ENCODE results near the gene DEXI.

Gene DEXI

GRCh38 chr16:10942352-10943063, at the start of gene DEXI:
Gene DEXI (minus strand): TSS chr16:10942468. CDS start chr16:10942005, 463 bp downstream.
- no peaks in the 10 kb centered on the region for H3K27me3 ChIP-seq (ENCODE audit: control insufficient read depth in 2 of 2, insufficient read depth in 2 of 2, low read length in 2 of 2)
- peak within 1 kb of the TSS; percentile 66 to 69 for H3K9ac ChIP-seq (ENCODE audit: low read depth in 1 of 2, low read length in 2 of 2)
- H3K36me3 ChIP-seq (ENCODE audit: control insufficient read depth in 2 of 2, insufficient read depth in 2 of 2, low read length in 2 of 2), result no peaks in the 10 kb centered on the region
- H3K4me3 ChIP-seq (ENCODE audit: low read length in 2 of 2), result peak within 1 kb of the TSS; percentile 71 to 83
- peaks cover 54% of the 10 kb centered on the region in 2 donors for H3K4me1 ChIP-seq (ENCODE audit: control insufficient read depth in 2 of 2, insufficient read depth in 2 of 2, low read length in 2 of 2)
- peak within 1 kb of the TSS; percentile 30 to 60 for H3K27ac ChIP-seq (ENCODE audit: low read depth in 2 of 2, low read length in 2 of 2)
- H3K9me3 ChIP-seq (ENCODE audit: control insufficient read depth in 2 of 2, low read length in 2 of 2), result no peaks in the 10 kb centered on the region

- Histone ChIP-seq H3K9ac (ENCODE audit: low read depth in 1 of 2, low read length in 2 of 2) (no peak overlapping the region), H3K36me3 (ENCODE audit: control insufficient read depth in 2 of 2, insufficient read depth in 2 of 2, low read length in 2 of 2) (peaks cover 18 to 20% of the 10 kb centered on the region in 2 donors), H3K27me3 (ENCODE audit: control insufficient read depth in 2 of 2, insufficient read depth in 2 of 2, low read length in 2 of 2) (no peaks in the 10 kb centered on the region), H3K9me3 (ENCODE audit: control insufficient read depth in 2 of 2, low read length in 2 of 2) (no peaks in the 10 kb centered on the region), H3K27ac (ENCODE audit: low read depth in 2 of 2, low read length in 2 of 2) (no peak overlapping the region), H3K4me1 (ENCODE audit: control insufficient read depth in 2 of 2, insufficient read depth in 2 of 2, low read length in 2 of 2) (no peaks in the 10 kb centered on the region), H3K4me3 (ENCODE audit: low read length in 2 of 2) (no peak overlapping the region)
These were observed 48.1 kb upstream of the DEXI start for GRCh38 chr16:10990378-10990777.

GRCh38 chr16:10989559-10989958, 47.3 kb upstream of the DEXI start:
- peaks cover 14 to 21% of the 10 kb centered on the region in 2 donors for H3K36me3 ChIP-seq (ENCODE audit: control insufficient read depth in 2 of 2, insufficient read depth in 2 of 2, low read length in 2 of 2)
- no peaks in the 10 kb centered on the region for H3K9me3 ChIP-seq (ENCODE audit: control insufficient read depth in 2 of 2, low read length in 2 of 2)
- no peaks in the 10 kb centered on the region for H3K27me3 ChIP-seq (ENCODE audit: control insufficient read depth in 2 of 2, insufficient read depth in 2 of 2, low read length in 2 of 2)
- no peak overlapping the region for H3K9ac ChIP-seq (ENCODE audit: low read depth in 1 of 2, low read length in 2 of 2)
- H3K4me3 ChIP-seq (ENCODE audit: low read length in 2 of 2), result no peak overlapping the region
- H3K27ac ChIP-seq (ENCODE audit: low read depth in 2 of 2, low read length in 2 of 2), result no peak overlapping the region
- no peaks in the 10 kb centered on the region for H3K4me1 ChIP-seq (ENCODE audit: control insufficient read depth in 2 of 2, insufficient read depth in 2 of 2, low read length in 2 of 2)

DNA sequence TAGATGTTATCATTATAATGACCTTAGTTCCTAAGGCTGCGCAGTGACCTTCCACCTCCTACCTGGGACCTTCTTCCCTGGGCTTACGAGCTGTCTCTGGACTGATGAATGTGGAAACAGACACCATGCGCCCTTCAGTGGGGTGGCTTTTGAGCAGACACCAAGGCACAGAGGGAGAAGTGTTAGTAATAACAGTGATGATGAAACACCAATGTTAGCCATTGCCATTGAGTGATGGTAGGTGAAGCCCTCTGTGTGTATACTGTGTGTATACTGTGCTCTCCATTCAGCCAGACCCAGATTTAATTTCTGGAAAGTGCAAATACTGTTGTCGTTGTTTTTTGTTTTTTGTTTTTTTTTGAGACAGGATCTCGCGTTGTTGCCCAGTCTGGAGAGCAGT, 46.6 kb upstream of the DEXI start:
- H3K4me1 ChIP-seq (ENCODE audit: control insufficient read depth in 2 of 2, insufficient read depth in 2 of 2, low read length in 2 of 2), result no peaks in the 10 kb centered on the region
- no peak overlapping the region for H3K4me3 ChIP-seq (ENCODE audit: low read length in 2 of 2)
- H3K36me3 ChIP-seq (ENCODE audit: control insufficient read depth in 2 of 2, insufficient read depth in 2 of 2, low read length in 2 of 2), result peaks cover 8 to 19% of the 10 kb centered on the region in 2 donors
- H3K9ac ChIP-seq (ENCODE audit: low read depth in 1 of 2, low read length in 2 of 2), result no peak overlapping the region
- no peaks in the 10 kb centered on the region for H3K9me3 ChIP-seq (ENCODE audit: control insufficient read depth in 2 of 2, low read length in 2 of 2)
- H3K27ac ChIP-seq (ENCODE audit: low read depth in 2 of 2, low read length in 2 of 2), result no peak overlapping the region
- H3K27me3 ChIP-seq (ENCODE audit: control insufficient read depth in 2 of 2, insufficient read depth in 2 of 2, low read length in 2 of 2), result no peaks in the 10 kb centered on the region

GRCh38 chr16:10988164-10988803, 46.0 kb upstream of the DEXI start:
- Histone ChIP-seq H3K27me3 (ENCODE audit: control insufficient read depth in 2 of 2, insufficient read depth in 2 of 2, low read length in 2 of 2) (no peaks in the 10 kb centered on the region), H3K27ac (ENCODE audit: low read depth in 2 of 2, low read length in 2 of 2) (no peak overlapping the region), H3K36me3 (ENCODE audit: control insufficient read depth in 2 of 2, insufficient read depth in 2 of 2, low read length in 2 of 2) (peaks cover 4 to 17% of the 10 kb centered on the region in 2 donors), H3K9me3 (ENCODE audit: control insufficient read depth in 2 of 2, low read length in 2 of 2) (no peaks in the 10 kb centered on the region), H3K9ac (ENCODE audit: low read depth in 1 of 2, low read length in 2 of 2) (no peak overlapping the region), H3K4me3 (ENCODE audit: low read length in 2 of 2) (no peak overlapping the region), H3K4me1 (ENCODE audit: control insufficient read depth in 2 of 2, insufficient read depth in 2 of 2, low read length in 2 of 2) (no peaks in the 10 kb centered on the region)

GRCh38 chr16:10987361-10988163, 45.3 kb upstream of the DEXI start:
- Histone ChIP-seq H3K27me3 (ENCODE audit: control insufficient read depth in 2 of 2, insufficient read depth in 2 of 2, low read length in 2 of 2) (no peaks in the 10 kb centered on the region), H3K4me1 (ENCODE audit: control insufficient read depth in 2 of 2, insufficient read depth in 2 of 2, low read length in 2 of 2) (no peaks in the 10 kb centered on the region), H3K4me3 (ENCODE audit: low read length in 2 of 2) (no peak overlapping the region), H3K27ac (ENCODE audit: low read depth in 2 of 2, low read length in 2 of 2) (no peak overlapping the region), H3K9me3 (ENCODE audit: control insufficient read depth in 2 of 2, low read length in 2 of 2) (no peaks in the 10 kb centered on the region), H3K36me3 (ENCODE audit: control insufficient read depth in 2 of 2, insufficient read depth in 2 of 2, low read length in 2 of 2) (peaks cover 8 to 20% of the 10 kb centered on the region in 2 donors), H3K9ac (ENCODE audit: low read depth in 1 of 2, low read length in 2 of 2) (no peak overlapping the region)

DNA sequence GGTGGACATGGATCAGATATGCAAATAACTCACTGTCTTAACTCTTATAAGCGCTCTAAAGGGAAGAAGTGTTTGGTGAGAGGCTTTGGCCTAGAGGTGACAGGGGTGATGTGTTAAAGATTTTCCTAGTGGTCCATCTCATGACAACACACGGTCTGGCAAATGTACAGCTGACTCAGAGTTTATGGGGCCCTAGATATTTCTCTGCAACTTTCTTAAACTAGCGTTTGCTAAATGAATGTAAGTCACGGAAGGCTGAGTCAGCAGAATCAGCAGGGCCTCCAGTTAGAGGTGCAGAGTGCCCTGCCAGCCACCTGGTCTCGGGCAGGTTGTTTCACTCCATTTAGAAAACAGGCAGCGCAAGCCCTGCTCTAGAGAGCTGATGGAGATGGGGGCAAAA, 42.2 kb upstream of the DEXI start:
- peaks cover 13 to 24% of the 10 kb centered on the region in 2 donors for H3K36me3 ChIP-seq (ENCODE audit: control insufficient read depth in 2 of 2, insufficient read depth in 2 of 2, low read length in 2 of 2)

DNA sequence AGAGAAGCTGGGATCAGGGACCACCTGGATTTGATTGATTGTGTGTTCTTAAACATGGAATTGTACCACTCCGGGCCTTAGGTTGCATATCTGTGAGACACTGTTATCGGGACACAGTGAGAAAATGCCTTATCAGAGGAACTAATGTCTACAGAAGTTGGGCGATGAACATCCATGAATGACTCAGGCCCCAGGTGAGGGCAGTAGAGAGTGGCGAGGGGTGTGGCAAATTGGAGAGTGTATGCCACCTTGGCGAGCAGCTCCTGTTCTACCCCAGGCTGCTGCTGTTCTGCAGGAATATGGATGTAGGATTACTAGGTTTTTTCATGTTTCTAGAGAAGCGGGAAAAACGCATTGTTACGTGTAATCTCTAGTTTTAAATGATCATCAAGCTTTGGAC, 40.9 kb upstream of the DEXI start:
- Histone ChIP-seq H3K27me3 (ENCODE audit: control insufficient read depth in 2 of 2, insufficient read depth in 2 of 2, low read length in 2 of 2) (no peaks in the 10 kb centered on the region), H3K4me3 (ENCODE audit: low read length in 2 of 2) (no peak overlapping the region), H3K9ac (ENCODE audit: low read depth in 1 of 2, low read length in 2 of 2) (no peak overlapping the region), H3K9me3 (ENCODE audit: control insufficient read depth in 2 of 2, low read length in 2 of 2) (no peaks in the 10 kb centered on the region), H3K36me3 (ENCODE audit: control insufficient read depth in 2 of 2, insufficient read depth in 2 of 2, low read length in 2 of 2) (peaks cover 17 to 23% of the 10 kb centered on the region in 2 donors), H3K4me1 (ENCODE audit: control insufficient read depth in 2 of 2, insufficient read depth in 2 of 2, low read length in 2 of 2) (peaks cover 0 to 2% of the 10 kb centered on the region in 2 donors), H3K27ac (ENCODE audit: low read depth in 2 of 2, low read length in 2 of 2) (no peak overlapping the region)

More for the DNA sequence above, 42.2 kb upstream of the DEXI start:
- H3K9ac ChIP-seq (ENCODE audit: low read depth in 1 of 2, low read length in 2 of 2), result no peak overlapping the region
- H3K9me3 ChIP-seq (ENCODE audit: control insufficient read depth in 2 of 2, low read length in 2 of 2), result no peaks in the 10 kb centered on the region
- H3K4me1 ChIP-seq (ENCODE audit: control insufficient read depth in 2 of 2, insufficient read depth in 2 of 2, low read length in 2 of 2), result peaks cover 0 to 2% of the 10 kb centered on the region in 2 donors
- no peak overlapping the region for H3K27ac ChIP-seq (ENCODE audit: low read depth in 2 of 2, low read length in 2 of 2)
- H3K27me3 ChIP-seq (ENCODE audit: control insufficient read depth in 2 of 2, insufficient read depth in 2 of 2, low read length in 2 of 2), result no peaks in the 10 kb centered on the region
- no peak overlapping the region for H3K4me3 ChIP-seq (ENCODE audit: low read length in 2 of 2)

DNA sequence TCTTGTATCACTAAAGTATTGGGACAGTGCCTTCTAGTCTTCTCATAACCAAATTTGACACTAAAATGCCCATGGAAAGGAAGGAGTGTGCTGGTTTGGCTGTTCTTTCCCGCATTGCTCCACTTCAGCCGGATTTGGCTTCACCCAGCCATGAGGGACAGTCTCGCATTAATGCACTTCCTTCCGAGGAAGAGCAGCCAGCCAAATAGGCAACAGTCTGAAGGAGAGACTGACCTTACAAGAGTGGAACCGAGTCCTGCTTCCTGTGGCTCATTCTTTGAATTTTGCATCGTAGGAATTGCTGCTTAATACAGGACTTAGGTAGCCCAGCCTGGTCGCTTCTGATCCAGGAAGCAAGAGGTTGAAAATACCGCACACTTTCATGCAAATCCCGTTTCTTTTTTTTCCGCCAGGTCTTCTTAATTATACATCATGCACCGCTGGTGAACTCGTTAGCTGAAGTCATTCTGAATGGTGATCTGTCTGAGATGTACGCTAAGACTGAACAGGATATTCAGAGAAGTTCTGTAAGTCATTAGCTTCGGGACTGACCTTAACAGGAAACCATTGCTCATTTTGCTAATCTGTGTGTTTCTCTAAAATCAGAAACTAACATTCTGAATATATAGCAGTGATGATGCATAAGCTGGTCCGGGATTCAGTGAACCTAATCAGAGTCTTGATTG, 40.3 kb upstream of the DEXI start:
- H3K4me3 ChIP-seq (ENCODE audit: low read length in 2 of 2), result no peak overlapping the region
- H3K9ac ChIP-seq (ENCODE audit: low read depth in 1 of 2, low read length in 2 of 2), result no peak overlapping the region
- H3K4me1 ChIP-seq (ENCODE audit: control insufficient read depth in 2 of 2, insufficient read depth in 2 of 2, low read length in 2 of 2), result peaks cover 0 to 2% of the 10 kb centered on the region in 2 donors
- no peaks in the 10 kb centered on the region for H3K9me3 ChIP-seq (ENCODE audit: control insufficient read depth in 2 of 2, low read length in 2 of 2)
- no peaks in the 10 kb centered on the region for H3K27me3 ChIP-seq (ENCODE audit: control insufficient read depth in 2 of 2, insufficient read depth in 2 of 2, low read length in 2 of 2)
- H3K27ac ChIP-seq (ENCODE audit: low read depth in 2 of 2, low read length in 2 of 2), result no peak overlapping the region
- peaks cover 19 to 23% of the 10 kb centered on the region in 2 donors for H3K36me3 ChIP-seq (ENCODE audit: control insufficient read depth in 2 of 2, insufficient read depth in 2 of 2, low read length in 2 of 2)

All from mucosa of rectum (tissue), 2 donors.